Fibroblast of pulmonary artery (primary cell): Measurements from ENCODE around the gene RGS16.

Experiments
- DNase-seq: peaks from one replicate; pipeline ENCODE4 v3.0.0-alpha.2; 2010; ENCODE audit warnings: low read depth
- H3K4me3 ChIP-seq: replicated peaks from 2 replicates; pipeline ENCODE4 v1.5.1; 2011; ENCODE audit warnings: low read depth, mild to moderate bottlenecking, control low read depth, low read length, moderate library complexity
- CTCF ChIP-seq: IDR thresholded peaks from 2 replicates; pipeline ENCODE4 v1.5.1; 2011; ENCODE audit warnings: mild to moderate bottlenecking, control low read depth, low read length, inconsistent platforms; ENCODE audit errors: missing control alignments

RGS16 gene

DNA sequence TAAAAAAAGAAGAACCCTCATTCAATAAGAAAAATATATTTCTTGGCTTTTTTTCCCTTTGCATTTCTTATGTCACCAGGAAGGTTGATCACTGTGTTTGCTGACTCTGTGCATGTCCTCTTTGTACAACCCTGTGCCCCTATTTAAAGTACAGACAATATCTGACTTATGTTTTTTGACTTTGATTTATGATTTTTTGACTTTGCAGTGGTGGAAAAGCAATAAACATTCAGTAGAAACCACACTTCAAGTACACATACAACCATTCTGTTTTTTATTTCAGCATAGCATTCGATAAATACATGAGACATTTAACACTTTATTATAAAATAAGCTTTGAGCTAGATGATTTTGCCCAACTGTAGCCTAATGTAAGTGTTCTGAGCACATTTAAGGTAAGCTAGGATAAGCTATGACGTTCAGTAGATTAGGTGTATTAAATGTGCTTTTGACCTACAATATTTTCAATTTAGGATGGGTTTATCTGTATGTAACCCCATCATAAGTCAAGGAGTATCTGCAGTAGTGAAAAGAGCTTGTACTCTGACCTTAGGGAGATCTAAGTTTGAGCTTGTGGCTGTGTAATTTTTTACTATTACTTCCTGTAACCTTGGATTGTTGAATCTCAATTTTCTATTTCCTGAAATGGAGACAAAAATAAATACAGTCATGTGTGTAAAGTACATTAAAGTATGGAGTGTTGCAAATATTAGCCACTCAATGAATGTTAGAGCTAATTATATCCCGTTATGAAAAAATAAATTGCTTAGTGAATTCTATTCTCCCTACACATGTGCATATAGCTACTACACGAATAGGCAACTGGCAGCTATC, 16.3 kb downstream of the RGS16 start:
- peak overlapping the region; percentile 78 for H3K4me3 ChIP-seq
- no peak for DNase-seq
- TF ChIP-seq CTCF = no peak

DNA sequence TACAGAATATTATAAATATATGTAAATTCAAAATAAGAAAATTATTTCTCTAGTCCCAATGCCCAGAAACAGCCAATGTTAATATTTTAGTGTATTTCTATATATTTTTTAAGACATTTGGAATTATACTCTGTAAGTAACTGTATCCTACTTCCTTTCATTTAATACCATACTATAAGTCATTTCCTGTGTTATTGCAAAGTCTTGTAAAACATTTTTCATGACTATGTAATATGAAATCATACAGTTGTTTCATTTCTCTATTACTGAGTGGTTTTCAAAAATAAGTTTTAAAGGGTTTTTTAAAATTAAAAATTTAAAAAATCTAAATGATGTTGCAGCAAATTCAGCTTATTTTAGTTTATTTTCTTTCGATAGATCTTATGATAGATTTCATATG, 17.1 kb downstream of the RGS16 start:
- no peak overlapping the region for H3K4me3 ChIP-seq
- no peak for DNase-seq
- TF ChIP-seq CTCF = no peak

- no peak for TF ChIP-seq CTCF
- no peak overlapping the region for H3K4me3 ChIP-seq
- DNase-seq = no peak
Measured at GRCh38 chr1:182586380-182586779, 17.8 kb downstream of the RGS16 start.

DNA sequence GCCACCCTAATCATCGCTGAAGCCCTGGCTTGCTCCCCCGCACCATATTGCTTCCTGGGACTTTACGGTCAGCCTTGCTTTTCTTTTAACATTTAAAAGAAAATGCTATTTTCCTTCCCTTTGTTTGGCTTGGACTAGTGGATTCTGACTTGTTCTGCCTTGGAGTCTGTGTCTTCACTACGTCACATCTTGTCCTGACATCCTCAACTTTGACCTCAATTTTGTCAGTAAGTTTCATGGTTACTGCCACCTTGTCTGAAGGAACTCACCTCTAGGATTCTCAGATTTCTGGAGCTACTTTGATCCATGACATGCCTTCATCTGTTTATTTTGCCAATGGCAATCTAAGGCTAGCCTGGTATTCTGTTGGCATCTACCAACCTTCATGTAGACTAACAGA, 19.4 kb downstream of the RGS16 start:
- no peak for DNase-seq
- H3K4me3 ChIP-seq = no peak overlapping the region
- TF ChIP-seq CTCF = no peak

DNA sequence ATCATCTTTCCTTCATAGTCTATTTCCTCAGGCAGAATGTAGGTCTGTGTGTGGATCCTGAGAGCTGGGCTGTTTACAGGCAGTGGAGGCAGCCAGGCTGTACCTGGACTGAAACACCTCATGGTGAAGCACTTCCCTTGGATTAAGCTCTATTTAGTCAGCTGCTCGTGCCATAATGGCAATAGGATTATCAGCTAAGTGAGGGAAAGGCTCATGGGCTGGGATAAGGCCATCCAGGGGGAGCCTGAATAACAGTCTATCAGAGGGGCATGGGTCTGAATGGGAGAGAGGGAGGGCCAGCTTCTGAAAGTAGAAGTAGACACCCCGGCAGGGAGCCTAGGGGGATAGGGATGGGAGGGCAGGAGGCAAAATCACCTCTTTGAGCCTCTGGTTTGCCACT, 23.5 kb downstream of the RGS16 start:
- no peak overlapping the region for H3K4me3 ChIP-seq
- no peak for DNase-seq
- no peak for TF ChIP-seq CTCF

DNA sequence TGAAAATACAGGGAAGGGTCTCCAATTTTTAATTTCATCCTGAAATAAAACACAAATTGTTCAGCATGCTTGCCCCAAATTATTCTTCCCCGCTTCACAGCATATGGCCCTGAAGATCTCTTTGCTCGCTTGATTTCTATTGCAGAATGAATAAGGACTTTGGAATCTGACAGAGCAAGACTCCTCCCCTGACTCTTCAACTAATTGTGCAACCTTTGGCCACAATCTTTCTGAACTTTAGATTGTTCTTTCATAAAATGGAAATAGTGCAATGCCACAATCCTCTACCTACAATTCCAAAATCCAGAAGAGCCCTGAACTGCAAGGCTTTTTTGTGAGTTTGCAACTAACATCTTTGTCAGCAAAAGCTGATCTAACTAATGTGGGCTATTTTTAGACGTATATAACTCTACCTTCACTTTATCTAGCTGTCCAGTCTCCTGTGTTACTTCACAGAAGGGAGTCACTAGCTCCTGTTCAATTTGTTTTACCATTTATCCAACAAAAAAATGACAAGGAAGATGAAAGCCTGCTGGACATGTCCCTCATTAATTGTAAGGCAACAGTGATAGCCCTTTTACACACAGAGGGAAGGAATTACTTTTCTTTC, 28.5 kb downstream of the RGS16 start:
- TF ChIP-seq CTCF = no peak
- peak; percentile 83 for DNase-seq
- no peak overlapping the region for H3K4me3 ChIP-seq
